NT2/D1 (cell line): ENCODE measurements around the gene DUSP5.

Experiments used
- SUZ12 ChIP-seq: IDR thresholded peaks from 2 replicates; pipeline ENCODE4 v1.6.1; 2011; ENCODE audit not compliant: insufficient read length, insufficient read depth; ENCODE audit errors: extremely low read depth
- YY1 ChIP-seq: IDR thresholded peaks from 2 replicates; pipeline ENCODE4 v1.6.1; 2011; ENCODE audit not compliant: insufficient read length, insufficient read depth
- ZNF274 ChIP-seq: IDR thresholded peaks from 2 replicates; pipeline ENCODE4 v1.6.1; 2011; ENCODE audit warnings: mild to moderate bottlenecking, low read depth, low read length

DNA sequence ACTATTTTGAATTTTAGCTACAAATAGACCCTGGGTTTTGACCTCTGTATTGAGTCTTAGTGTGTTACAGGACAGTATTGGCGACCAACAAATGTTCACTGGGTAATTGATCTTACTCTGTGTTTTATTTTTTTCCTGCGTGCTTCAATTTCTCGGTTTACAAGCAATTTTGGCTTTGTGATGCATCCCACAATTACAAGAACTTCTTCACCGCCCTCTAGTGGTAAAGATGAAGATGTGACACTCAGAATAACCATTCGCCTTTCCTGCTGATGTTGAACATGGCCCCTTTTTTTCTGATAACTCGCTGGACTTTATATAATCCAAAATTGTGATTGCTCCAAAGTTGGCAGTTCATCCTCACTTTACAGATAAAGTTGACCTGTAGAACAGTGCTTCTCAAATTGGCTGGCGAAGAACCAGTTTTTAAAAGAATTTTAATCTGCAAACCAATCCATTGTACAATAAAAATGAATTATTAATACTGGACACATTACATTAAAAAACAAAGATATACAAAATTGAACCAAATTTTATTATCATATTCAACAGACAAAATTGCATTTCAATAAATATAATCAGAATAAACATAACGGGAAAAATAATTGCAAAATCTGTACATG lies 49.5 kb downstream of the DUSP5 start:
- no peak for TF ChIP-seq YY1
- no peak for TF ChIP-seq SUZ12
- TF ChIP-seq ZNF274, result no peak
